HL-60/S4 (cell line): ENCODE results near the gene GLTP.

Experiments used
- in situ Hi-C: fragments of 300-500 bp; cut with MboI; formaldehyde crosslinking; loops from 2 replicates; pipeline ENCODE4 v1.14.3; 2022; ENCODE audit warnings: low sequenced_read_pairs

GLTP gene

DNA sequence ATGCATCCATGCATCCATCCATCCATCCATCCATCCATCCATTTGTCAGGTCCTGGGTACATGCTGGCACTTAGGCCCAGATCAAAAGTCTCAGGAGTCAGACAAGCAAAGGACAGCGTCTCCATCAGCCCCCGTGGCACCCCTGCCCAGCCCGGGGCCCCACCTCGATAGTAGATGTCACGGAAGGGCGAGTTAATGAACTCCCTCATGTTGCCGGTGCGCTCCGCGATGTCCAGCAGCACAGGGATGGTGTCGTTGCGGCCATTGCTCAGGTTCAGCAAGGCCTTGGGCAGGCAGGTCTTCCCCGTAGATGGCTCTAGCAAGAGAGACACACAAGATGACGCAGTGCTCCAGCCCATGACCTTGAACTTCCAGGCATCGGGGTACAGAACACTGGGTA is 77.5 kb downstream of the GLTP start:
- in situ Hi-C loops = no loop called here
